ENCODE data around the gene DCTN4. TPM values are rescaled to one million over a fixed set of nuclear protein-coding genes. Genes with fewer than 3 reads are reported as not detected.

DCTN4 gene
- polyA plus RNA-seq, 1 experiment, result 61.1 TPM

- no peak overlapping the region for H3K27ac ChIP-seq (ENCODE audit: low read depth, low read length)
- DNase-seq (ENCODE audit: low read depth, low spot score), result no peak
- ChIA-PET CTCF (interaction anchor here (0.6 to 2.4 kb wide), 5 partner anchors 11 to 115 kb away, joined by 3 to 6 read pairs (median 4); no protein-coding TSS in a partner anchor), POLR2A (no interaction called here)
- peaks cover 4% of the 10 kb centered on the region; the same call in 1 of the 2 replicates for H3K9me3 ChIP-seq (ENCODE audit: control insufficient read depth, insufficient read depth, low read length)
- no peak overlapping the region for H3K4me3 ChIP-seq (ENCODE audit: low read depth, low read length)
- no peaks in the 10 kb centered on the region for H3K27me3 ChIP-seq (ENCODE audit: control insufficient read depth, insufficient read depth, low read length)
- TF ChIP-seq CTCF (IDR thresholded peaks at IDR 0.05; ENCODE audit: low read depth, low read length), result no peak
Measured at GRCh38 chr5:150731669-150732242, 27.1 kb downstream of the DCTN4 start.

- TF ChIP-seq CTCF (IDR thresholded peaks at IDR 0.05; ENCODE audit: low read depth, low read length), result no peak
- no peak for DNase-seq (ENCODE audit: low read depth, low spot score)
- ChIA-PET CTCF (interaction anchor here (0.7 to 2.4 kb wide), 2 partner anchors 117 to 177 kb away, joined by 6 read pairs; no protein-coding TSS in a partner anchor), POLR2A (no interaction called here)
- H3K27ac ChIP-seq (ENCODE audit: low read depth, low read length), result no peak overlapping the region
- no peak overlapping the region for H3K4me3 ChIP-seq (ENCODE audit: low read depth, low read length)
- H3K9me3 ChIP-seq (ENCODE audit: control insufficient read depth, insufficient read depth, low read length), result peaks cover 4% of the 10 kb centered on the region; the same call in 1 of the 2 replicates
- no peaks in the 10 kb centered on the region for H3K27me3 ChIP-seq (ENCODE audit: control insufficient read depth, insufficient read depth, low read length)
Measured at GRCh38 chr5:150729859-150730258, 29.0 kb downstream of the DCTN4 start.

- H3K4me3 ChIP-seq (ENCODE audit: low read depth, low read length), result no peak overlapping the region
- H3K27ac ChIP-seq (ENCODE audit: low read depth, low read length), result no peak overlapping the region
- no peaks in the 10 kb centered on the region for H3K9me3 ChIP-seq (ENCODE audit: control insufficient read depth, insufficient read depth, low read length)
- no peak for TF ChIP-seq CTCF (IDR thresholded peaks at IDR 0.05; ENCODE audit: low read depth, low read length)
- ChIA-PET POLR2A (no interaction called here), CTCF (no interaction called here)
- DNase-seq (ENCODE audit: low read depth, low spot score), result no peak
- no peaks in the 10 kb centered on the region for H3K27me3 ChIP-seq (ENCODE audit: control insufficient read depth, insufficient read depth, low read length)
Measured at GRCh38 chr5:150723845-150724244, 35.0 kb downstream of the DCTN4 start.

- Histone ChIP-seq H3K4me3 (ENCODE audit: low read depth, low read length) (no peak overlapping the region), H3K9me3 (ENCODE audit: control insufficient read depth, insufficient read depth, low read length) (no peaks in the 10 kb centered on the region), H3K27me3 (ENCODE audit: control insufficient read depth, insufficient read depth, low read length) (no peaks in the 10 kb centered on the region), H3K27ac (ENCODE audit: low read depth, low read length) (no peak overlapping the region)
- peak; percentile 40 for TF ChIP-seq CTCF (IDR thresholded peaks at IDR 0.05; ENCODE audit: low read depth, low read length)
- ChIA-PET POLR2A (no interaction called here), CTCF (interaction anchor here (0.7 to 2.5 kb wide), 5 partner anchors 10 to 151 kb away, joined by 3 to 10 read pairs (median 7); partner anchors contain the start of gene RBM22)
- no peak for DNase-seq (ENCODE audit: low read depth, low spot score)
Measured at GRCh38 chr5:150710165-150710564, 48.7 kb downstream of the DCTN4 start.

GRCh38 chr5:150706776-150707390, 51.9 kb downstream of the DCTN4 start:
- CTCF ChIA-PET, result interaction anchor here (1.0 kb wide), 1 partner anchor 145 kb away, joined by 4 read pairs; no protein-coding TSS in a partner anchor

More at GRCh38 chr5:150706776-150707390, 51.9 kb downstream of the DCTN4 start:
- Histone ChIP-seq H3K27me3 (ENCODE audit: control insufficient read depth, insufficient read depth, low read length) (no peaks in the 10 kb centered on the region), H3K9me3 (ENCODE audit: control insufficient read depth, insufficient read depth, low read length) (no peaks in the 10 kb centered on the region), H3K4me3 (ENCODE audit: low read depth, low read length) (no peak overlapping the region), H3K27ac (ENCODE audit: low read depth, low read length) (no peak overlapping the region)
- DNase-seq (ENCODE audit: low read depth, low spot score), result no peak
- TF ChIP-seq CTCF (IDR thresholded peaks at IDR 0.05; ENCODE audit: low read depth, low read length), result no peak
- POLR2A ChIA-PET, result no interaction called here

Data from AG04450 (cell line).